ENCODE results near the gene DCLRE1B.

GRCh38 chr1:113868387-113869083 is 36.6 kb upstream of the DCLRE1B start:
- TF ChIP-seq, protein P1, sequence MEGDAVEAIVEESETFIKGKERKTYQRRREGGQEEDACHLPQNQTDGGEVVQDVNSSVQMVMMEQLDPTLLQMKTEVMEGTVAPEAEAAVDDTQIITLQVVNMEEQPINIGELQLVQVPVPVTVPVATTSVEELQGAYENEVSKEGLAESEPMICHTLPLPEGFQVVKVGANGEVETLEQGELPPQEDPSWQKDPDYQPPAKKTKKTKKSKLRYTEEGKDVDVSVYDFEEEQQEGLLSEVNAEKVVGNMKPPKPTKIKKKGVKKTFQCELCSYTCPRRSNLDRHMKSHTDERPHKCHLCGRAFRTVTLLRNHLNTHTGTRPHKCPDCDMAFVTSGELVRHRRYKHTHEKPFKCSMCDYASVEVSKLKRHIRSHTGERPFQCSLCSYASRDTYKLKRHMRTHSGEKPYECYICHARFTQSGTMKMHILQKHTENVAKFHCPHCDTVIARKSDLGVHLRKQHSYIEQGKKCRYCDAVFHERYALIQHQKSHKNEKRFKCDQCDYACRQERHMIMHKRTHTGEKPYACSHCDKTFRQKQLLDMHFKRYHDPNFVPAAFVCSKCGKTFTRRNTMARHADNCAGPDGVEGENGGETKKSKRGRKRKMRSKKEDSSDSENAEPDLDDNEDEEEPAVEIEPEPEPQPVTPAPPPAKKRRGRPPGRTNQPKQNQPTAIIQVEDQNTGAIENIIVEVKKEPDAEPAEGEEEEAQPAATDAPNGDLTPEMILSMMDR (tag by site-specific recombination; IDR thresholded peaks at IDR 0.05): no peak
- no peak for TF ChIP-seq TRIM28 (IDR thresholded peaks at IDR 0.05; ENCODE audit: borderline replicate concordance, low read length)
- no peak for TF ChIP-seq ZNF350 (tag by site-specific recombination; IDR thresholded peaks at IDR 0.05)
- TF ChIP-seq ZNF24 (tag by site-specific recombination; IDR thresholded peaks at IDR 0.05): no peak
- no peak for TF ChIP-seq ZNF596 (tag by site-specific recombination; IDR thresholded peaks at IDR 0.05)

Measured in HEK293 (cell line).